Endothelial cell (in vitro differentiated cells): ENCODE measurements around the gene FFAR4. TPM values are rescaled to one million over a fixed set of nuclear protein-coding genes. Genes with fewer than 3 reads are reported as not detected.
A peak's percentile ranks its signal among the peaks of the same experiment; 100 is the strongest.

Experiments used
- DNase-seq: peaks from one replicate; pipeline ENCODE4 v3.0.0; 2021; ENCODE audit warnings: low spot score
- H3K27ac Mint-ChIP-seq: one replicate; pipeline ENCODE4 v1.8.0; 2021; ENCODE audit warnings: mixed read lengths, inconsistent platforms; ENCODE audit not compliant: unreplicated experiment
- H3K27me3 Mint-ChIP-seq: one replicate; pipeline ENCODE4 v1.8.0; 2021; ENCODE audit warnings: mild to moderate bottlenecking, moderate library complexity, mixed read lengths, inconsistent platforms; ENCODE audit not compliant: unreplicated experiment
- H3K36me3 Mint-ChIP-seq: one replicate; pipeline ENCODE4 v1.8.0; 2021; ENCODE audit warnings: mild to moderate bottlenecking, low read depth, mixed read lengths, inconsistent platforms; ENCODE audit not compliant: unreplicated experiment
- H3K4me1 Mint-ChIP-seq: one replicate; pipeline ENCODE4 v1.8.0; 2021; ENCODE audit warnings: mild to moderate bottlenecking, mixed read lengths, inconsistent platforms; ENCODE audit not compliant: unreplicated experiment
- H3K4me3 Mint-ChIP-seq: one replicate; pipeline ENCODE4 v1.8.0; 2021; ENCODE audit warnings: mild to moderate bottlenecking, mixed read lengths, inconsistent platforms; ENCODE audit not compliant: unreplicated experiment
- H3K9me3 Mint-ChIP-seq: one replicate; pipeline ENCODE4 v1.8.0; 2021; ENCODE audit warnings: mixed read lengths, inconsistent platforms; ENCODE audit not compliant: unreplicated experiment
- total RNA-seq: library from RNA; stranded (reverse); fragmentation: NEBNext Ultra II Directional; extraction: Animal tissue kit (Norgen Biotek cat#: 25700); gene quantifications from one replicate; pipeline ENCODE4 v1.2.1, GENCODE V29; 2021; ENCODE audit not compliant: unreplicated experiment
- TF ChIP-seq, protein P1 (sequence below): fragments of 200-600 bp; sonication (generic); IDR thresholded peaks from one replicate; pipeline ENCODE4 v1.5.0; 2021; ENCODE audit warnings: antibody characterized with exemption; ENCODE audit not compliant: unreplicated experiment

The FFAR4 gene
- total RNA-seq, 1 donor from 2014 or later, result not detected

DNA sequence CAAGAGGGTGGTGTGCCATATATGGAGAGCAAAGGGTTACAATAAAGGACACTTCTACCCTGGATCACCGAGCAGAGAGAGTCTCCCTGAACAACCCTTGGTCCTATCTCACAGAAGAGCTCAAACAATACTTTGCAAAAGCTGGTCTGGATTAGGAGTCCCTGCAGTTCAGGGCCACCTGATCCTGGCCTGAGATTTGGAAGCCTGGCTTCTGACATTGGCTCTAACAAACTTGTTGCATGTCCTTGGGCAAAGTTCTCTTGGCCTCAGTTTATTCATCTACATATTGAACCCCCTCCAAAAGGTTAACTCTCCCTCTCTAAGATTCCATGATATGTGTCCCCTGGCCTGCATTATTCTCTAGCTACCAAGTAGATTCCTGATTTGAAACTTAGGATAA lies 32.9 kb downstream of the FFAR4 start:
- Mint-ChIP-seq H3K36me3 (no peaks in the 10 kb centered on the region), H3K4me1 (no peaks in the 10 kb centered on the region), H3K27me3 (peaks cover 10% of the 10 kb centered on the region), H3K9me3 (no peaks in the 10 kb centered on the region), H3K4me3 (no peak overlapping the region), H3K27ac (no peak overlapping the region)
- DNase-seq, result no peak
- TF ChIP-seq, protein P1, sequence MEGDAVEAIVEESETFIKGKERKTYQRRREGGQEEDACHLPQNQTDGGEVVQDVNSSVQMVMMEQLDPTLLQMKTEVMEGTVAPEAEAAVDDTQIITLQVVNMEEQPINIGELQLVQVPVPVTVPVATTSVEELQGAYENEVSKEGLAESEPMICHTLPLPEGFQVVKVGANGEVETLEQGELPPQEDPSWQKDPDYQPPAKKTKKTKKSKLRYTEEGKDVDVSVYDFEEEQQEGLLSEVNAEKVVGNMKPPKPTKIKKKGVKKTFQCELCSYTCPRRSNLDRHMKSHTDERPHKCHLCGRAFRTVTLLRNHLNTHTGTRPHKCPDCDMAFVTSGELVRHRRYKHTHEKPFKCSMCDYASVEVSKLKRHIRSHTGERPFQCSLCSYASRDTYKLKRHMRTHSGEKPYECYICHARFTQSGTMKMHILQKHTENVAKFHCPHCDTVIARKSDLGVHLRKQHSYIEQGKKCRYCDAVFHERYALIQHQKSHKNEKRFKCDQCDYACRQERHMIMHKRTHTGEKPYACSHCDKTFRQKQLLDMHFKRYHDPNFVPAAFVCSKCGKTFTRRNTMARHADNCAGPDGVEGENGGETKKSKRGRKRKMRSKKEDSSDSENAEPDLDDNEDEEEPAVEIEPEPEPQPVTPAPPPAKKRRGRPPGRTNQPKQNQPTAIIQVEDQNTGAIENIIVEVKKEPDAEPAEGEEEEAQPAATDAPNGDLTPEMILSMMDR, result no peak

DNA sequence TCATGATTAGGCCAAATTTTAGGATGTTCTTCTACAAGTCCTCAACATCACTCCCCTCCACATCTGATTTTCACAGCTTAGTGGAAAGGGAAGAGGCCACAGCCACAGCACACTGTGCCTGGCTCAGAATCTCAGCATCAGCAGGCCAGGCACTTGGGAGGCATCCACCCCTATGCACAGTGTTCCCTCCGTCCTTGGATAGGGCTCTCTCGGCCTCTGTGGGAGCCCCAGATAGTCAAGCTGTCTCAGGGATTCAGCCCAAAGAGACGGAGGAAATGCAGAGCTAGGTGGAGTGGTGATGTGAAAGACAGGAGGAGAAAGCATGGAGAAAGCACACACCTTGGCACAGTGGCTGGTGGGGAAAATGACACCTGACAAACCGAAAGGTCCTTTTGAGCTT lies 33.3 kb downstream of the FFAR4 start:
- Mint-ChIP-seq H3K4me3 (peak overlapping the region; percentile 53), H3K27ac (no peak overlapping the region), H3K4me1 (no peaks in the 10 kb centered on the region), H3K27me3 (peaks cover 9% of the 10 kb centered on the region), H3K36me3 (no peaks in the 10 kb centered on the region), H3K9me3 (no peaks in the 10 kb centered on the region)
- TF ChIP-seq, protein P1, result no peak
- no peak for DNase-seq

DNA sequence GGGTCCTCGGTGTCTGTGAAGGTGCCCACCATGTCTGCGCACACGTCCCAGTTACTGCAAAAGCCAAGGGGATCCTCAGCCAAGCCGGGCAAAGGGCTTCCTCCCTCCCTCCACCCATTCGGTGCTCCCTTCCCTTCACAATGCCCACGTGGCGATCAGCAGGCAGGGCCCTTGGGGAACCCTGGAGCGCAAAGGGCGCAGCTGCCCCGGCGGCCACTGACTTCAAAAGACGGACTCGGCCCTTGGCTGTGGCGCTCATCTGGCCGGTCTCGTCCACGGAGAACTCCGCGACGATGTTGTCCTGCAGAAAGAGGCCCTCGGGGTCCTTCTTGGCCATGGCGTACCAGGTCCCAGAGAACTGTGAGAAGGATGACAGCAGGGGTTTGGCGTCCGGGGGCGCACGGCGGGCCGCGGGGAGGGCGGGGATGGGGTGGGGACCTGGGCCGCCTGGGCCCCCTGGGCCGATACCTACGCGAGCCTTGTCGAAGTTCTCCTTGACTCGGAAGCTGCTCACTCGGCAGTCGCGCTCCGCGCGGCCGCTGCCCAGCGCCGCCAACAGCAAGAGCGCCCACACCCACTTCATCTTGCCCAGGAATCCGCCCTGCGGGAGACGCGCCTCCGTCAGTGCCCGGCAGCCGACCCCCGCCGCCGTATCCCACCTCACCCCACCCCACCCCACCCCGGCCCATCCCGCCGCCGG lies 34.1 kb downstream of the FFAR4 start:
- TF ChIP-seq, protein P1, result no peak
- peak; percentile 26 for DNase-seq
- no peaks in the 10 kb centered on the region for H3K9me3 Mint-ChIP-seq
- H3K4me1 Mint-ChIP-seq, result no peaks in the 10 kb centered on the region
- peak overlapping the region; percentile 42 for H3K4me3 Mint-ChIP-seq
- H3K36me3 Mint-ChIP-seq, result no peaks in the 10 kb centered on the region
- H3K27me3 Mint-ChIP-seq, result peaks cover 6% of the 10 kb centered on the region
- H3K27ac Mint-ChIP-seq, result no peak overlapping the region

DNA sequence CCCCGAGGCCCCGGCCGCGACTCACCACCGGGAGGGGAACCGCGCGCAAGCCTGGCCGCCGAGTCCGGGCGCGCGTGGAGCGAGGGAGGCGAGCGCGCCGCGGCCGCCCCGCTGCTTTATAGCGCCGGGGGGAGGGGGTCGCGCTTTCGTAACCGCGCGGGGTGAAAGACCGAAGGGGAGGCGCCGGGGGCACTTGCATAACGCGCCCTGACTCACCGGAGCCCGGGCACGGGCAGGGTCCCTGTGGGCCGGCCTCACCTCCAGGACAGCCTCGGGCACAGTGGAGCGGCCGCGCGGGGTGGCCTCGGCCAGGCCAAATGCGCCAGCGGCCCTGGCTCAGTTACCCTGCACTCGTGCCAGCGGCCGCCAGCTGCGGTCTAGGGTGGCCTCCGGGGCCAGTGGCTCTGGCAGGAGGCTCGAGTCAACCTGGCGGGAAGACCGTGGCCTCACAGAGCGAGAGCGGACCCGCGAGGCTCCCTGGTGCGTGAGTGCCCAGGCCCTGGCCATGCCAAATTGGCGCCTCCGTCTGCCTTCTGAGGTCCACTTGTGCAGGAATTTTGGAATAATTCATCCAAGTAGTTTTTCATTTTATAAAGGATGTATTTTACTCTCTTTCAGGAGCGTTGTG lies 34.8 kb downstream of the FFAR4 start, which contains the start of gene RBP4:
Gene RBP4, minus strand, starts transcription at position 90 of the 628 bp plus-strand sequence. CDS start 207 bp downstream, outside the sequence.
- peaks cover 6% of the 10 kb centered on the region for H3K27me3 Mint-ChIP-seq
- H3K4me3 Mint-ChIP-seq, result peak within 1 kb of the TSS; percentile 42
- TF ChIP-seq, protein P1, result no peak
- DNase-seq, result no peak
- no peaks in the 10 kb centered on the region for H3K36me3 Mint-ChIP-seq
- no peak within 1 kb of the TSS for H3K27ac Mint-ChIP-seq
- no peaks in the 10 kb centered on the region for H3K9me3 Mint-ChIP-seq
- H3K4me1 Mint-ChIP-seq, result no peaks in the 10 kb centered on the region

DNA sequence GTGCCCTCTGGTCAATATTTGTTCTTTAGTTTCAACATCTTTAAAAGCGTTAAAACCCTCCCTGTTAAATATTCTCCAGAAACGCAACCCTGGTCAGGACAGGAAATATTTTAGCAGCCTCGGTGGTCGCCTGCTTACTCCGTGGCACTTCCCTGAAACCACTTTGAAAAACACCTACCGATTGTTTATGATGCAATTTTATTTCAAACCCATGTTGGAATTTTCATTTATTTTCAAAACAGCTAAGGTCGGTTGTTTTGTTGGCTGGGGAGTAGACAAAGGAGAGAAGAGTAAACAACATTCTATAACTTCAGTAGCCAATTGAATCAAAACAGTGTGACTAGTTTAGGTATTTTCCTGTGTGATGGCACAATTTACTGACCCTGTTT lies 35.3 kb downstream of the FFAR4 start:
- Mint-ChIP-seq H3K4me1 (no peaks in the 10 kb centered on the region), H3K4me3 (no peak overlapping the region), H3K27me3 (peaks cover 6% of the 10 kb centered on the region), H3K9me3 (no peaks in the 10 kb centered on the region), H3K36me3 (no peaks in the 10 kb centered on the region), H3K27ac (no peak overlapping the region)
- TF ChIP-seq, protein P1, result no peak
- no peak for DNase-seq
